IMR-90 (cell line): ENCODE results near the gene NRXN2. TPM values are rescaled to one million over a fixed set of nuclear protein-coding genes. Genes with fewer than 3 reads are reported as not detected.
A peak's percentile ranks its signal among the peaks of the same experiment; 100 is the strongest.

ENCODE experiments used
- ATAC-seq: fragments of 200-7000 bp; cut with Tn5 transposase; 2 replicates; pipeline ENCODE4 v1.9.1; 2020; ENCODE audit warnings: low read depth, mild to moderate bottlenecking, moderate library complexity
- BruUV-seq: library from RNA; stranded (reverse); fragments of 400-500 nt; replicated peaks from 2 replicates; lab custom pipeline; 2021; lab: Mats Ljungman, UMichigan
- CTCF ChIA-PET: fragments of 300-600 bp; formaldehyde crosslinking; extraction: SDS; loops from one replicate; lab custom pipeline; 2021; ENCODE audit warnings: antibody characterized with exemption; lab: Yijun Ruan, JAX
- POLR2A ChIA-PET: fragments of 300-600 bp; sonication (Branson Sonifier 250); formaldehyde crosslinking; loops from one replicate; lab custom pipeline; 2022; ENCODE audit warnings: antibody characterized with exemption; ENCODE audit not compliant: unreplicated experiment; lab: Charles Lee
- DNase-seq: peaks from one replicate; pipeline ENCODE4 v3.0.0; 2013
- H2AFZ ChIP-seq: replicated peaks from 2 replicates; pipeline ENCODE3; 2013; ENCODE audit warnings: low read length, mild to moderate bottlenecking; ENCODE audit not compliant: poor library complexity
- H2AK5ac ChIP-seq: 2 replicates; pipeline ENCODE4 v1.6.1; 2013; ENCODE audit warnings: low read depth, low read length, inconsistent platforms
- H2AK9ac ChIP-seq: replicated peaks from 2 replicates; pipeline ENCODE3; 2013; ENCODE audit warnings: mild to moderate bottlenecking, low read depth, low read length, moderate library complexity; ENCODE audit not compliant: poor library complexity
- H2BK120ac ChIP-seq: 2 replicates; pipeline ENCODE4 v1.6.1; 2013; ENCODE audit warnings: low read depth, low read length, inconsistent platforms
- H2BK15ac ChIP-seq: 3 replicates; pipeline ENCODE4 v1.6.1; 2013; ENCODE audit warnings: low read depth, low read length, inconsistent platforms
- H2BK20ac ChIP-seq: 2 replicates; pipeline ENCODE4 v1.6.1; 2013; ENCODE audit warnings: low read depth, mild to moderate bottlenecking, inconsistent platforms, low read length, moderate library complexity
- H2BK5ac ChIP-seq: 2 replicates; pipeline ENCODE4 v1.6.1; 2013; ENCODE audit warnings: mild to moderate bottlenecking, low read depth, low read length, inconsistent platforms; ENCODE audit not compliant: poor library complexity, severe bottlenecking
- H3K14ac ChIP-seq: replicated peaks from 2 replicates; pipeline ENCODE4 v1.6.1; 2013; ENCODE audit warnings: low read depth, low read length, inconsistent platforms
- H3K18ac ChIP-seq: 2 replicates; pipeline ENCODE4 v1.6.1; 2013; ENCODE audit warnings: low read depth, low read length, control low read depth
- H3K23ac ChIP-seq: 2 replicates; pipeline ENCODE4 v1.6.1; 2013; ENCODE audit warnings: low read depth, low read length, inconsistent platforms
- H3K27ac ChIP-seq: 2 replicates; pipeline ENCODE4 v1.5.1; 2013; ENCODE audit warnings: mild to moderate bottlenecking, control low read depth, low read length; ENCODE audit not compliant: insufficient read depth
- H3K27me3 ChIP-seq: 2 replicates; pipeline ENCODE4 v1.6.1; 2013; ENCODE audit warnings: low read length; ENCODE audit not compliant: control insufficient read depth, insufficient read depth
- H3K36me3 ChIP-seq: 2 replicates; pipeline ENCODE4 v1.6.1; 2013; ENCODE audit warnings: low read length, mixed read lengths; ENCODE audit not compliant: control insufficient read depth, insufficient read depth
- H3K4ac ChIP-seq: 2 replicates; pipeline ENCODE4 v1.6.1; 2013; ENCODE audit warnings: low read depth, low read length, inconsistent platforms
- H3K4me1 ChIP-seq: 2 replicates; pipeline ENCODE4 v1.6.1; 2013; ENCODE audit warnings: low read length, mixed read lengths; ENCODE audit not compliant: control insufficient read depth, insufficient read depth
- H3K4me2 ChIP-seq: 2 replicates; pipeline ENCODE4 v1.6.1; 2013; ENCODE audit warnings: low read depth, mild to moderate bottlenecking, control low read depth, low read length, moderate library complexity
- H3K4me3 ChIP-seq: 2 replicates; pipeline ENCODE4 v1.5.1; 2013; ENCODE audit warnings: low read depth, mild to moderate bottlenecking, control low read depth, low read length, moderate library complexity; ENCODE audit not compliant: insufficient read depth
- H3K56ac ChIP-seq: 2 replicates; pipeline ENCODE4 v1.6.1; 2013; ENCODE audit warnings: low read length, inconsistent platforms; ENCODE audit not compliant: insufficient read depth; ENCODE audit errors: extremely low read depth
- H3K79me1 ChIP-seq, 2 experiments: 2 replicates each; pipeline ENCODE4 v1.6.1; 2013; ENCODE audit warnings: low read length in 2 of 2, inconsistent platforms in 1 of 2, low read depth in 1 of 2
- H3K9ac ChIP-seq: 2 replicates; pipeline ENCODE4 v1.6.1; 2013; ENCODE audit warnings: low read depth, low read length, control low read depth
- H3K9me1 ChIP-seq: 2 replicates; pipeline ENCODE4 v1.6.1; 2013; ENCODE audit warnings: low read length, inconsistent platforms; ENCODE audit not compliant: insufficient read depth
- H3K9me3 ChIP-seq: 2 replicates; pipeline ENCODE4 v1.6.1; 2013; ENCODE audit warnings: low read length; ENCODE audit not compliant: control insufficient read depth, insufficient read depth
- H4K20me1 ChIP-seq: 2 replicates; pipeline ENCODE4 v1.6.1; 2013; ENCODE audit warnings: low read length, inconsistent platforms; ENCODE audit not compliant: insufficient read depth
- H4K5ac ChIP-seq: 2 replicates; pipeline ENCODE4 v1.6.1; 2013; ENCODE audit warnings: mild to moderate bottlenecking, low read depth, low read length, control low read depth
- H4K8ac ChIP-seq, 2 experiments: 2 replicates each; pipeline ENCODE4 v1.6.1; 2013; ENCODE audit warnings: low read depth in 2 of 2, low read length in 2 of 2, control low read depth in 1 of 2, inconsistent platforms in 1 of 2
- H4K91ac ChIP-seq: 2 replicates; pipeline ENCODE4 v1.6.1; 2013; ENCODE audit warnings: low read depth, low read length, inconsistent platforms; ENCODE audit not compliant: insufficient read depth
- CHD1 ChIP-seq: IDR thresholded peaks from 2 replicates; pipeline ENCODE4 v1.6.1; 2012; ENCODE audit warnings: low read depth, low read length, improper control_type of control experiment
- POLR2A ChIP-seq: IDR thresholded peaks from 2 replicates; pipeline ENCODE4 v1.6.1; 2012; ENCODE audit warnings: mild to moderate bottlenecking, low read depth, low read length
- RFX5 ChIP-seq: IDR thresholded peaks from 2 replicates; pipeline ENCODE4 v1.8.0; 2012; ENCODE audit warnings: low read depth, mild to moderate bottlenecking, low read length, moderate library complexity
- SMC3 ChIP-seq: fragments of 150-350 bp; IDR thresholded peaks from 2 replicates; pipeline ENCODE4 v1.6.1; 2016; ENCODE audit warnings: low read depth, mild to moderate bottlenecking, antibody characterized with exemption, low read length, moderate library complexity
- WGBS, 2 experiments: methylation state at CpG; one replicate each; pipeline versions ENCODE4 v1.1.5 to v1.1.7; 2013; ENCODE audit warnings: missing lambda C conversion rate in 2 of 2; ENCODE audit not compliant: insufficient read length in 1 of 2; ENCODE audit errors: extremely low coverage in 2 of 2; 5-methylcytosine and 5-hydroxymethylcytosine counted together
- dilution Hi-C: fragments of 300-500 bp; cut with HindIII; formaldehyde crosslinking; loops from one replicate; pipeline ENCODE4 v1.14.3; 2018; ENCODE audit warnings: low sequenced_read_pairs; ENCODE audit not compliant: unreplicated experiment
- in situ Hi-C: fragments of 300-500 bp; cut with MboI; formaldehyde crosslinking; loops from 3 replicates; pipeline ENCODE4 v1.14.3; 2019; ENCODE audit warnings: low sequenced_read_pairs, inconsistent platforms, mixed read lengths
- intact Hi-C: fragments of 100-400 bp; cut with micrococcal nuclease; formaldehyde crosslinking; loops from 2 replicates; pipeline ENCODE4 v1.10.0; 2022
- polyA plus RNA-seq, 3 experiments: library from polyadenylated mRNA; depleted of rRNA; stranded (reverse); fragments of >200 nt; gene quantifications; 2 replicates each; pipeline ENCODE4 v1.2.3, GENCODE V29; 2012; ENCODE audit warnings: low replicate concordance in 1 of 3
- total RNA-seq: library from RNA; depleted of rRNA; stranded (reverse); fragments of >200 nt; gene quantifications from 2 replicates; pipeline ENCODE4 v1.2.3, GENCODE V29; 2012

Gene NRXN2
- total and polyA plus RNA-seq, 2 of the 4 experiments (the other 2 are of a cell fraction): 0.18 to 0.22 TPM

GRCh38 chr11:64608046-64608445 is 115.0 kb downstream of the NRXN2 start:
- Histone ChIP-seq H2BK15ac (no peak overlapping the region), H3K23ac (no peak overlapping the region), H3K56ac (no peak overlapping the region), H2BK120ac (no peak overlapping the region), H2AK5ac (no peak overlapping the region), H3K9me3 (no peaks in the 10 kb centered on the region), H2BK5ac (no peak overlapping the region), H4K5ac (no peak overlapping the region), H3K14ac (no peak overlapping the region), H3K36me3 (no peaks in the 10 kb centered on the region), H3K4me3 (no peak overlapping the region), H3K27ac (no peak overlapping the region), H3K18ac (no peak overlapping the region), H2AK9ac (no peak overlapping the region), H3K79me1 (no peaks in the 10 kb centered on the region), H4K20me1 (no peaks in the 10 kb centered on the region), H4K8ac (no peak overlapping the region), H3K9me1 (no peaks in the 10 kb centered on the region), H3K4me1 (no peaks in the 10 kb centered on the region), H2BK20ac (no peak overlapping the region), H3K4me2 (peak overlapping the region; percentile 22; the same call in 1 of the 2 replicates), H3K9ac (no peak overlapping the region), H3K4ac (no peak overlapping the region), H4K91ac (no peak overlapping the region), H3K27me3 (peaks cover 64% of the 10 kb centered on the region), H2AFZ (no peak overlapping the region)
- intact Hi-C loops (no loop called here), in situ Hi-C loops (no loop called here), dilution Hi-C loops (no loop called here)
- ChIA-PET CTCF (no interaction called here), POLR2A (no interaction called here)
- DNase-seq (peak; percentile 5), ATAC-seq (peak; percentile 80)
- no CpG with 5 or more reads among the region's 18 CpGs for WGBS, 2 experiments
- no TSS peak for BruUV-seq
- TF ChIP-seq SMC3: no peak
- no peak for TF ChIP-seq CHD1
- TF ChIP-seq RFX5: no peak
- no peak for TF ChIP-seq POLR2A
